Measurements from ENCODE around the gene DLGAP1. TPM values are rescaled to one million over a fixed set of nuclear protein-coding genes. Genes with fewer than 3 reads are reported as not detected.

DLGAP1 gene
- total RNA-seq, 2 experiments from 2014 or later, result 0.31 to 0.36 TPM

DNA sequence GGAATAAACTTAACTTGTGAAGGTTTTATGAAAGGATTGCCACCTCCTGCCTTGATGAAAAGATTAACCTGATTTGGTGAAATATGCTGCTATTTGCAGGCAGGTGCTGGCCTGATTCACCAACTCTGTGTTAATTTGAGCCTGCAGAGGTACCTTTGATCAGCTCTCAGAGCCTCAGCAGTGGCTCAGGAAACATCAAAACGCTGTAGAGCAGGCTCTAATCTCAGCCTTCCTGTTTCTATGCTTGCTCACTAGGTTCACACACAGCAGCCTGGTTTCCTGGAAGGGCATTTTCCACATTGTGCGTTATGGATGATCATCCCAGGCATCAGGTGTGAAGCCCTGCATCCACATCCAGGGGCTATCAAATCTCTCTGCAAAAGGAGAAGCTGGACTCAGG, 988.2 kb downstream of the DLGAP1 start:
- peaks cover 4% of the 10 kb centered on the region for H3K36me3 Mint-ChIP-seq (ENCODE audit: low read depth)
- Histone ChIP-seq H3K36me3 (ENCODE audit: insufficient read depth, low read length) (no peaks in the 10 kb centered on the region), H3K27me3 (ENCODE audit: control insufficient read depth in 1 of 2, insufficient read depth in 2 of 2, low read length in 2 of 2) (no peaks in the 10 kb centered on the region), H3K9me3 (ENCODE audit: control insufficient read depth in 1 of 2, insufficient read depth in 1 of 2, low read length in 2 of 2) (peaks cover 0 to 2% of the 10 kb centered on the region in 2 experiments), H3K4me3 (ENCODE audit: low read length) (no peak overlapping the region), H3K27ac (ENCODE audit: low read depth in 1 of 2, low read length in 2 of 2) (no peak overlapping the region), H3K4me1 (ENCODE audit: insufficient read depth, low read length) (peaks cover 11% of the 10 kb centered on the region)
- POLR2A ChIA-PET, result interaction anchor here (0.6 to 5.0 kb wide), 9 partner anchors 9 to 205 kb away, joined by 3 to 46 read pairs (median 6); partner anchors contain the start of genes MYL12B and TGIF1
- intact Hi-C loops (cut with DNase I, micrococcal nuclease), result loop anchor here in 1 of 2 experiments (5.0 kb wide), 1 partner anchor 200 kb away; no protein-coding TSS in a partner anchor
- peak overlapping the region; percentile 16 for H3K27ac Mint-ChIP-seq
- no peak overlapping the region for H3K4me3 Mint-ChIP-seq
- DNase-seq, result peak in 9 of 14 experiments; percentile 6 to 50 (median 25)
- TF ChIP-seq, protein P1, sequence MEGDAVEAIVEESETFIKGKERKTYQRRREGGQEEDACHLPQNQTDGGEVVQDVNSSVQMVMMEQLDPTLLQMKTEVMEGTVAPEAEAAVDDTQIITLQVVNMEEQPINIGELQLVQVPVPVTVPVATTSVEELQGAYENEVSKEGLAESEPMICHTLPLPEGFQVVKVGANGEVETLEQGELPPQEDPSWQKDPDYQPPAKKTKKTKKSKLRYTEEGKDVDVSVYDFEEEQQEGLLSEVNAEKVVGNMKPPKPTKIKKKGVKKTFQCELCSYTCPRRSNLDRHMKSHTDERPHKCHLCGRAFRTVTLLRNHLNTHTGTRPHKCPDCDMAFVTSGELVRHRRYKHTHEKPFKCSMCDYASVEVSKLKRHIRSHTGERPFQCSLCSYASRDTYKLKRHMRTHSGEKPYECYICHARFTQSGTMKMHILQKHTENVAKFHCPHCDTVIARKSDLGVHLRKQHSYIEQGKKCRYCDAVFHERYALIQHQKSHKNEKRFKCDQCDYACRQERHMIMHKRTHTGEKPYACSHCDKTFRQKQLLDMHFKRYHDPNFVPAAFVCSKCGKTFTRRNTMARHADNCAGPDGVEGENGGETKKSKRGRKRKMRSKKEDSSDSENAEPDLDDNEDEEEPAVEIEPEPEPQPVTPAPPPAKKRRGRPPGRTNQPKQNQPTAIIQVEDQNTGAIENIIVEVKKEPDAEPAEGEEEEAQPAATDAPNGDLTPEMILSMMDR (IDR thresholded peaks at IDR 0.05), result no peak
- H3K9me3 Mint-ChIP-seq, result peaks cover 2% of the 10 kb centered on the region
- CTCF ChIA-PET, result interaction anchor here (1.5 to 3.0 kb wide), 3 partner anchors 9 to 199 kb away, joined by 4 to 13 read pairs (median 5); no protein-coding TSS in a partner anchor
- no peaks in the 10 kb centered on the region for H3K27me3 Mint-ChIP-seq
- ATAC-seq (ENCODE audit: poor library complexity), result peak; percentile 94
- peaks cover 22% of the 10 kb centered on the region for H3K4me1 Mint-ChIP-seq (ENCODE audit: low read depth)

DNA sequence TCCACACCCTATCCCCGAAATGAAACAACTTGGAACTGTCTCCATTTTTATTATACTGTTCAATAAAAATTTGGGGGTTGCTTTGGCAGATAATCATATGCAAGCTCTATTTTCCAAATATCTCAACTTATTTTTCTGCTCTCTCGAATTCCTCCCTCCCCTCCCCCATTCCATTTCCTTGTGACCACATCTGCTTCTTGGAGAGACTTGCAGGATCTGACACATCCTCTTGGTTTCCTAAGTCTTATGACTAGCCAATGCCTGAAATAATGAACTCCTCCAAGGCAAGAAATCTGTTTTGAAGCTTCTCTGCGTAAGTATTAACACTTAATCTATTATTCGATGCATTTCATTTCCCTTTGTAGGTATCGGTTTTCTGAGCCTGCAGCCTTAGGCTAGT, 989.1 kb downstream of the DLGAP1 start:
- Mint-ChIP-seq H3K4me1 (ENCODE audit: low read depth) (peaks cover 22% of the 10 kb centered on the region), H3K36me3 (ENCODE audit: low read depth) (peaks cover 12% of the 10 kb centered on the region), H3K9me3 (peaks cover 3% of the 10 kb centered on the region), H3K27me3 (no peaks in the 10 kb centered on the region), H3K4me3 (no peak overlapping the region), H3K27ac (peak overlapping the region; percentile 16)
- TF ChIP-seq, protein P1 (IDR thresholded peaks at IDR 0.05), result no peak
- ATAC-seq (ENCODE audit: poor library complexity), result no peak
- POLR2A ChIA-PET, result interaction anchor here (0.6 to 5.0 kb wide), 7 partner anchors 8 to 204 kb away, joined by 3 to 46 read pairs (median 6); partner anchors contain the start of genes MYL12B and TGIF1
- intact Hi-C loops (cut with DNase I, micrococcal nuclease), result loop anchor here in 1 of 2 experiments (5.0 kb wide), 1 partner anchor 201 kb away; no protein-coding TSS in a partner anchor
- Histone ChIP-seq H3K27ac (ENCODE audit: low read depth in 1 of 2, low read length in 2 of 2) (peak overlapping the region in 1 of 2 donors; percentile 21), H3K4me3 (ENCODE audit: low read length) (no peak overlapping the region), H3K27me3 (ENCODE audit: control insufficient read depth in 1 of 2, insufficient read depth in 2 of 2, low read length in 2 of 2) (no peaks in the 10 kb centered on the region), H3K9me3 (ENCODE audit: control insufficient read depth in 1 of 2, insufficient read depth in 1 of 2, low read length in 2 of 2) (peaks cover 0 to 3% of the 10 kb centered on the region in 2 experiments), H3K4me1 (ENCODE audit: insufficient read depth, low read length) (peaks cover 11% of the 10 kb centered on the region), H3K36me3 (ENCODE audit: insufficient read depth, low read length) (no peaks in the 10 kb centered on the region)
- CTCF ChIA-PET, result interaction anchor here (1.5 to 3.0 kb wide), 3 partner anchors 8 to 200 kb away, joined by 4 to 13 read pairs (median 5); no protein-coding TSS in a partner anchor
- no peak for DNase-seq

DNA sequence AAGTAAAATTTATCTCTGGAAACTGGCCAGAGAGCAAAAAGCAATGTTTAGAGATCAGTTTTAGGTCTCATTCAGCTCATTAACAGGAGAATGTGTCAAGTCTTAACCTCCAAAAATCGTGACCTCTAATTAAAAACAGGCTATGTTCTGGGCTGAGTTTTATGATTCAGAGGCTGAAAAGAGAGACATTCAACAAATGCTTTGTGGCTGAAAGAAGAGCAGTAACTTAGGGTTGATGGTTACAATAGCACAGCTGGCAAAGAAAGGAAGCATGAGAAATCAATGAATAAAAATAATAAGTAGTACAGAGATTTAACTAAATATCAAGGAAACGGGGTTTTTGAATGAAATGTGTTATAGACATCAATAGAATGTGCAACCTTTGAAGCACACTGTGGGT, 992.1 kb downstream of the DLGAP1 start:
- H3K4me3 ChIP-seq (ENCODE audit: low read length), result no peak overlapping the region
- Mint-ChIP-seq H3K9me3 (peaks cover 7% of the 10 kb centered on the region), H3K36me3 (ENCODE audit: low read depth) (peaks cover 35% of the 10 kb centered on the region), H3K4me1 (ENCODE audit: low read depth) (peaks cover 37% of the 10 kb centered on the region), H3K4me3 (no peak overlapping the region), H3K27me3 (no peaks in the 10 kb centered on the region), H3K27ac (no peak overlapping the region)
- ChIA-PET POLR2A (interaction anchor here (0.7 to 7.1 kb wide), 4 partner anchors 8 to 130 kb away, joined by 3 to 66 read pairs (median 11); partner anchors contain the start of gene TGIF1), CTCF (interaction anchor here (1.4 to 1.6 kb wide), 2 partner anchors 8 to 166 kb away, joined by 4 to 5 read pairs; no protein-coding TSS in a partner anchor)
- no peaks in the 10 kb centered on the region for H3K27me3 ChIP-seq (ENCODE audit: control insufficient read depth in 1 of 2, insufficient read depth in 2 of 2, low read length in 2 of 2)
- H3K36me3 ChIP-seq (ENCODE audit: insufficient read depth, low read length), result peaks cover 1% of the 10 kb centered on the region
- no peak for DNase-seq
- intact Hi-C loops (cut with DNase I, micrococcal nuclease), result no loop called here
- no peak overlapping the region for H3K27ac ChIP-seq (ENCODE audit: low read depth in 1 of 2, low read length in 2 of 2)
- H3K4me1 ChIP-seq (ENCODE audit: insufficient read depth, low read length), result peaks cover 19% of the 10 kb centered on the region
- H3K9me3 ChIP-seq (ENCODE audit: control insufficient read depth in 1 of 2, insufficient read depth in 1 of 2, low read length in 2 of 2), result peaks cover 0 to 3% of the 10 kb centered on the region in 2 experiments
- ATAC-seq (ENCODE audit: poor library complexity), result no peak
- TF ChIP-seq, protein P1 (IDR thresholded peaks at IDR 0.05), result no peak

All from CD4-positive, alpha-beta T cell (primary cell).